Natural killer cell treated with Interleukin-12 subunit alpha and Interleukin-12 subunit beta and Interleukin-15 and Interleukin-18, amount 100 ng/mL, for 72 hours (primary cell): ENCODE measurements around the gene DCLK2. TPM values are rescaled to one million over a fixed set of nuclear protein-coding genes. Genes with fewer than 3 reads are reported as not detected.

ENCODE experiments used
- ATAC-seq, 2 donors: fragments of 150-1000 bp; cut with Tn5 transposase in 1 of 2; sonication (Bioruptor Pico), chemical (Tn5 transposase) in 1 of 2; 2 replicates each; pipeline ENCODE4 v1.10.0; 2021
- DNase-seq: peaks from one replicate; pipeline ENCODE4 v3.0.0; 2022; ENCODE audit warnings: low spot score
- H3K27ac Mint-ChIP-seq, 2 donors: 1 replicate in 1 of 2; 2 replicates in 1 of 2; pipeline ENCODE4 v1.8.0; 2022; ENCODE audit warnings: mixed read lengths in 2 of 2, mild to moderate bottlenecking in 1 of 2, moderate library complexity in 1 of 2
- H3K27me3 Mint-ChIP-seq, 2 donors: 1 replicate in 1 of 2; 2 replicates in 1 of 2; pipeline ENCODE4 v1.8.0; 2022; ENCODE audit warnings: mixed read lengths in 2 of 2
- H3K36me3 Mint-ChIP-seq: one replicate; pipeline ENCODE4 v1.8.0; 2022; ENCODE audit warnings: mixed read lengths
- H3K4me1 Mint-ChIP-seq, 2 donors: 1 replicate in 1 of 2; 2 replicates in 1 of 2; pipeline ENCODE4 v1.8.0; 2022; ENCODE audit warnings: low read depth in 2 of 2, mixed read lengths in 2 of 2, mild to moderate bottlenecking in 1 of 2
- H3K4me3 Mint-ChIP-seq: one replicate; pipeline ENCODE4 v1.8.0; 2022; ENCODE audit warnings: mixed read lengths
- H3K9me3 Mint-ChIP-seq: 2 replicates; pipeline ENCODE4 v1.8.0; 2022; ENCODE audit warnings: mixed read lengths
- total RNA-seq, 2 donors: library from RNA; stranded (reverse); gene quantifications; one replicate each; pipeline ENCODE4 v1.2.3, GENCODE V29; 2022

DCLK2 gene
- total RNA-seq, 2 donors from 2014 or later: 0.08 TPM; not detected in 1

DNA sequence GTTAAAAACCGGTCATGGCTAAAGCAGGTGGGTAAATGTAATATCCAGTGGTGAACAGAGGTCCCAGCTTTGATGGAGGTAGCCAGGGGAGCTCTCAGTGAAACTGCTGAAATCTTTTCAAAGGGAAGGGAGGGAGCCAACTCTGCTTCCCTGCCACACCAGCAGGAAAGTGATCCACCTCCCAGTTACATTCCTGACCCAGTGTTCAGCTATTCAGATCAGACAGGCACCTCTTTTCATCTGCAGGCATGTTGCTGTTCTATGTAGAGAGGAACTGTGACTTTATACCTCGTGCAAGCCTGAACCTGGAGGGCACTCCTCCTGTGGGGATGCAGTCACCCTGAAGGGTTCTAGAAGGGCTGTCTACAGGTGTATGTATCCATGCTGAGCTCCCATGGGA lies 37.6 kb downstream of the DCLK2 start:
- Mint-ChIP-seq H3K9me3 (peaks cover 10% of the 10 kb centered on the region), H3K27ac (no peak overlapping the region), H3K27me3 (peaks cover 0 to 7% of the 10 kb centered on the region in 2 donors), H3K36me3 (no peaks in the 10 kb centered on the region), H3K4me3 (no peak overlapping the region), H3K4me1 (no peaks in the 10 kb centered on the region)
- ATAC-seq (no peak), DNase-seq (no peak)

DNA sequence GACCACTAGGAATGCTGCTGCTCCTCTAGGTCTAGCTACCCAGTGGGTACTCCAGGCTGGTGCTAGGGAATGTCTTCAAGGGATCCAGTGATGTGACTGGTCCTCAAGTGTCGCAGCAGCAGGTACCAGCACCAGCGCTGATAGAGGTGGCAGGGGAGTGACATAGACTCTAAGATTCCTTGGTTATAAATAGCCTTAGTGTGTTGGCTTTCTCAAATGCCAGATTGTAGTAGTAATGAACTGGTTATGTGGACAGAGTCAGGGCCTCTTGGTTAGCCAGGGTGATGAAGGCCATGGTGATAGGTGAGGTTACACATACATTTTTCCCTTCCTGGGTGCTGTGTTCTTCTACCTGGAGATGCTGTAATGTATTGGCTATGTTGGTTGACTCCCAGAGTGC lies 38.3 kb downstream of the DCLK2 start:
- no peak overlapping the region for H3K27ac Mint-ChIP-seq
- ATAC-seq (no peak), DNase-seq (no peak)
- H3K9me3 Mint-ChIP-seq: peaks cover 12% of the 10 kb centered on the region
- H3K27me3 Mint-ChIP-seq: peaks cover 0 to 7% of the 10 kb centered on the region in 2 donors
- H3K36me3 Mint-ChIP-seq: no peaks in the 10 kb centered on the region
- no peaks in the 10 kb centered on the region for H3K4me1 Mint-ChIP-seq
- H3K4me3 Mint-ChIP-seq: no peak overlapping the region

DNA sequence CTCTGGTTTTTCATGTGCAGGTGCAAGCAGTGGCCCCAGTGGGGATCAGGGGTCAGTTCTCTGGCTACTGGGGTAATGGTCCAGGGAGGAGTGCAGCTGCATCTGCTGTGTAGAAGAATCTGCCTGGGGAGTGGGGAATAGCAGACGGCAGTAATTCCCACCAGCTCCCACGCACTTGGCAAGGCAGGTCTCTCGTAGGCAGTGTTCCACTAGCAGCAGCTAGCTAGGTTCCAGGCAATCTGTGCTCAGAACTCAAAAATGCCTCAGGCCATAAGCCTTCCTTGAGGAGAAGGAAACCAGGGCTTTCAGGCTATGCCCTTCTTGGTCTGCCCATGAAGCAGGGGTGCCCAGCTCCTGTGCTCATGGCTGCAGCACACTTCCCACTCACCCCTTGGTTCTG lies 38.8 kb downstream of the DCLK2 start:
- H3K27me3 Mint-ChIP-seq: peaks cover 0 to 7% of the 10 kb centered on the region in 2 donors
- H3K9me3 Mint-ChIP-seq: peaks cover 13% of the 10 kb centered on the region
- ATAC-seq: no peak
- no peaks in the 10 kb centered on the region for H3K36me3 Mint-ChIP-seq
- no peak overlapping the region for H3K27ac Mint-ChIP-seq
- no peak for DNase-seq
- no peaks in the 10 kb centered on the region for H3K4me1 Mint-ChIP-seq
- no peak overlapping the region for H3K4me3 Mint-ChIP-seq

DNA sequence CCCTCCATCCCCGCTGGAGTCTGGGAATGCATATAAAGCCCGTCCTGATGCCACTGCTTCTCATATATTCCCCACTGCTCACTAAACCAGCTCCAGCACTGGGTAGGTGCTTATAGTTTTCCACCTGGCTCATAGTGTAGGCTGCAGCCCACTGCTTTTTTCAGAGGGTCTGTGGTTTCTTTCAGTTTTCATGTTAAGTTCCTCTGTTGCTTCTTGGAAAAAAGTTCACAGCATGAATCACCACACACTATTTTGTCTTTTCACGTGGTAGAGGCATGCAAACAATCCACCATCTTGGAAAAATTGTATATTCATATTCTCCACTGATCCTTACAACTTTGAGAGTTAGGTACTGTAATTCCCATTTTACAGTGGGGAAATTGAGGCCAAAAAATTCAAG lies 39.4 kb downstream of the DCLK2 start:
- DNase-seq: no peak

DNA sequence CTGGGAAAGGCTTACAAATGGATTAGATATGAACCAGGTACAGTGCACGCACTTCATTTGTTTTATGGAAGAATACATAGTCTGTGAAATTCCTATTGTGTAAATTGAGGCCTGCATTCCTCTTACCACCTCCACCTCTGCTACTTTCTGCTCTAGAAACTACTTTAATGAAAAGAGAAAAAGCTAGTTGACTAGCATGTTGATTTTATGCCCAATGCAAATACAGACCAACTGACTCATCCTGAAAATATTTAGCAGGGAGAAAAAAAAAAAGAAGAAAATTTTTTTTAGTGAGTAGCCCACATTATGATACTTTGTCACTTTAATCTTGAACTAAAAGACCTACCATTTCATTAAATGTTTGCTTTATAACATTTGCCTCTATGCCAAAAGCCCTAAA lies 41.2 kb downstream of the DCLK2 start:
- ATAC-seq: no peak
- Mint-ChIP-seq H3K4me1 (no peaks in the 10 kb centered on the region), H3K36me3 (no peaks in the 10 kb centered on the region), H3K27me3 (peaks cover 0 to 4% of the 10 kb centered on the region in 2 donors), H3K4me3 (no peak overlapping the region), H3K9me3 (peaks cover 9% of the 10 kb centered on the region), H3K27ac (no peak overlapping the region)
- DNase-seq: no peak

More for the DNA sequence above, 39.4 kb downstream of the DCLK2 start:
- ATAC-seq: no peak
- Mint-ChIP-seq H3K27me3 (peaks cover 0 to 7% of the 10 kb centered on the region in 2 donors), H3K36me3 (no peaks in the 10 kb centered on the region), H3K9me3 (peaks cover 13% of the 10 kb centered on the region), H3K4me3 (no peak overlapping the region), H3K27ac (no peak overlapping the region), H3K4me1 (no peaks in the 10 kb centered on the region)

DNA sequence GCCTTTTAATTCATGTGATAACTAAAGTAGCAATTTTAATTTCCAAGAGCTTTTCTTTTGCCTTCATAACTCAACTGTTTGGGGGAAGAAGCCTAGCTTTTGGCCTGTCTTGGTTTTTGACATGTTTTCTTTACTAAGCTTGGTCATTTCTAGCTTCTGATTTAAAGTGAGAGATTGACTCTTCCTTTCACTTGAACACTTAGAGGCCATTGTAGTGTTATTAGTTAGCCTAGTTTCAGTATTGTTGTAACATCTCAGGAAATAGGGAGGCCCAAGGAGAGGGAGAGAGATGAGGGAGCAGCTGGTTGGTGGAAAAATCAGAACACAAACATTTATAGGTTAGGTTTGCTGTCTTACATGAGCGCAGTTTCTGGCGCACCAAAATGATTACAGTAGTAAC lies 44.8 kb downstream of the DCLK2 start:
- Mint-ChIP-seq H3K27me3 (peaks cover 0 to 4% of the 10 kb centered on the region in 2 donors), H3K36me3 (no peaks in the 10 kb centered on the region), H3K4me3 (no peak overlapping the region), H3K4me1 (peaks cover 0 to 5% of the 10 kb centered on the region in 2 donors), H3K9me3 (peaks cover 8% of the 10 kb centered on the region), H3K27ac (no peak overlapping the region)
- ATAC-seq (peak in 1 of 2 donors; percentile 46), DNase-seq (no peak)

DNA sequence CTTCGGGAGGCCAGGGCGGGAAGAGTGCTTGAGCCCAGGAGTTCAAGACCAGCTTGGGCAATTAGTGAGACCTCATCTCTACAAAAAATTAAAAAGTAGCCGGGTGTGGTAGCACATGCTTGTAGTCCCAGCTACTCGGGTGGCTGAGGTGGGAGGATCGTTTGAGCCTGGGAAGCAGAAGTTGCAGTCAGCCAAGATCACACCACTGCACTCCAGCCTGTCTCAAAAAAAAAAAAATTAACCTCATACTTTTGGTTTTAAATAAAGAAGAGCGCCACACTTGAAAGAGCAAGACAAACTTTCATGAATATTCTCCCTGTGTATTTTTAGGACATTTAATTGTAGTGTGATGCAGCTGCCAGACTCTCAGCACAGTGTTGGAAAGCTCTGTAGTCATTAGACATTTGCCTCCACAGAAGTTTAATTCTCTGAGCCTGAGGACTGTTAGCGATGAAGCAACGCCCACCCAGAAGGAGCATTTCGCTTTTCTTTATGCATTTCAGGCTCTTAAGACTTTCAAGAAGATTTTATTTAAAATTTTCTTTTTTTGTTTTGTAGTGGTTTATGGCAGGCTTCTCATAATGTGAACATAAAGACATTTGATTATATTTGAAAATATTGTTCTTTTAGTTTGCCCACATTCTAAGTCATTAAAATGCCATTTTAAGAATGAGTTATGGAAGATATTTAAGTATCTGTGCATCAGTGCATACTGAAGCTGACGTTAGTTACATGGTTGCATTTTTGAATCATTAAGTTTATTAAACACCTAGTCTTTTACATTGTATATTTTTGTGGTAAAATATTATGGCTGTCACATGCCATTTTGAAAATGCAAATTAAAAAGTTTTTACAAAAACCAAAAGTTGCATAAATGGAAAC lies 45.8 kb downstream of the DCLK2 start:
- ATAC-seq (no peak), DNase-seq (no peak)
- Mint-ChIP-seq H3K4me1 (peaks cover 0 to 5% of the 10 kb centered on the region in 2 donors), H3K9me3 (peaks cover 10% of the 10 kb centered on the region), H3K36me3 (no peaks in the 10 kb centered on the region), H3K4me3 (no peak overlapping the region), H3K27ac (no peak overlapping the region), H3K27me3 (peaks cover 0 to 7% of the 10 kb centered on the region in 2 donors)

DNA sequence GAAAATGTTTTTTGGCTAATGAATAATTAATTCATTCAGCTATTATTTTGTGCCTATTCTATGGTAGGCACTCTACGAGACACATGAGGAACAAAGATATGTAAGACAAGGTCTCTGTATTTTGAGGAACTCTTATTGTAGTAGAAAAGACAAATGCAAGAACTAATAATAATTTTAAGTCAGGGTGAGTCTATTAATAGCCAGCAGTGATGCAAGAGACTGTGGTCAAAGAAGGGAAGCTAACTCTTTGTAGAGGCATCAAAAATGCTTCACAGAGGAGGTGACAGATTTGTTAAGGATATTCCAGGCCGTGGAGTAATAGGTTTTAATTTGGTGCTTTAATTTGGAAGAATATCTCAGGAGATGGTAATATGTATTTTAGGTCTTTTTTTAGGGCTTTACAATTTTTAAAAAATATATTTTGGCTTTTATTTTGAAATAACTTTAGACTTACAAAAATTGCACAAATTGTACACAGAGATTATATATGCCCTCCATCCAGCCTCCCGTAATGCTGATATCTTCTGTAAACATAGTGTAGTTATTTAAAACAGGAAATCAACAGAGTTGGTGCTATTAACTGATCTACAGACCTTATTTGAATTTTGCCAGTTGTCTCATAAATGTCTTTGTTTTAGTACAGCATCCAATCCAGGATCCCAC lies 48.1 kb downstream of the DCLK2 start:
- H3K27me3 Mint-ChIP-seq: peaks cover 3 to 17% of the 10 kb centered on the region in 2 donors
- no peaks in the 10 kb centered on the region for H3K36me3 Mint-ChIP-seq
- H3K9me3 Mint-ChIP-seq: peaks cover 9% of the 10 kb centered on the region
- ATAC-seq (no peak), DNase-seq (no peak)
- H3K4me3 Mint-ChIP-seq: no peak overlapping the region
- H3K4me1 Mint-ChIP-seq: peaks cover 0 to 5% of the 10 kb centered on the region in 2 donors
- no peak overlapping the region for H3K27ac Mint-ChIP-seq

DNA sequence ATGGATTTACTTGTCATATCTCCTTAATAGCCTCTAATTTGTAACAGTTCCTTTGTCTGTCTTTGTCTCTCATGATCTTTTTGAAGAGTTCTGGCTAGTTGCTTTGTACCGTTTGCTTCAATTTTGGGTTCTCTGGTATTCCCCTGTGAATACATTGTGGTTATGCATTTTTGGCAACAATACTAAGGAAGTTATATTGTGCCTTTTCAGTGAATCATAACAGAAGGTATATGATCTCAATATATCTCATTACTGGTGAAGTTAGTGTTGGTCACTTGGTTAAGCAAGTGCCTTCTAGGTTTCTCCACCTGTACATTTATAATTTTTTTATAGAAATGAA lies 48.6 kb downstream of the DCLK2 start:
- H3K27ac Mint-ChIP-seq: no peak overlapping the region
- no peak for ATAC-seq
- peaks cover 7% of the 10 kb centered on the region for H3K9me3 Mint-ChIP-seq
- H3K27me3 Mint-ChIP-seq: peaks cover 3 to 17% of the 10 kb centered on the region in 2 donors
- no peaks in the 10 kb centered on the region for H3K36me3 Mint-ChIP-seq
- DNase-seq: no peak
- H3K4me3 Mint-ChIP-seq: no peak overlapping the region
- H3K4me1 Mint-ChIP-seq: peaks cover 0 to 5% of the 10 kb centered on the region in 2 donors

DNA sequence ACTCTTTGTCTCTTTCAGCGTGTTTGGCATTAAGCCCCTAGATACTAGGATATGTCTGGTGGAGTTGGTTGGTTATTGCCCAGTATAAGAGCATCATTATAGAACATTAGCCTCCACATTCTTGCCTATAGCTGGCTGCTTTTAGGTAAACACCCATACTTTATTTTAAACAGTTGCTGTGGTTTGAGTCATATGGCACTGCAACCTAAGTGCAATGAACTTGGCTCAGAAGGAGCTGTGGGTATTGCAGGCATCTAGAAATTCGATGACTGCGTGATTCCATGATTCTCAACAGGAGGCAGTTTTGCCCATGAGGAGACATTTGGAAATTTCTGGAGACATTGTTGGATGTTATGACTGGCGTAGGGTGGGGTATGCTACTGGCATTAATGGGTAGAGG lies 49.5 kb downstream of the DCLK2 start:
- DNase-seq (no peak), ATAC-seq (no peak)

DNA sequence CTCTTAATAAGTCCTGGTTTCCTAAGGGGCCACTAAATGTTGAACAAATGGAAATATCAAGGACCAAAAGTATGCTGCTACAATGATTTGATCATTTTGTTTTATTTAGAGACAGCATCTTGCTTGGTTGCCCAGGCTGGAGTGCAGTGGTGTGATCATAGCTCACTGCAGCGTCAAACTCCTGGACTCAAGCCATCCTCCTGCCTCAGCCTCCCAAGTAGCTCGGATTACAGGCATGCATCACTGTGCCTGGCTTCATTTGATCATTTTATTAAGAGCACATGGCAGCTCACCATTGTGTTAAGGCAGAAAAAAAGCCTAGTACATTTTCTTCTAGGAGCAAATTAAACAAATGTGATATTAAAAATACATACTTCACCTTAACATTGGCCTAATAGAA lies 52.7 kb downstream of the DCLK2 start:
- ATAC-seq: no peak
- no peaks in the 10 kb centered on the region for H3K36me3 Mint-ChIP-seq

More for the DNA sequence above, 49.5 kb downstream of the DCLK2 start:
- H3K9me3 Mint-ChIP-seq: peaks cover 7% of the 10 kb centered on the region
- no peak overlapping the region for H3K27ac Mint-ChIP-seq
- H3K36me3 Mint-ChIP-seq: no peaks in the 10 kb centered on the region
- H3K27me3 Mint-ChIP-seq: peaks cover 3 to 17% of the 10 kb centered on the region in 2 donors
- H3K4me1 Mint-ChIP-seq: peaks cover 0 to 5% of the 10 kb centered on the region in 2 donors
- H3K4me3 Mint-ChIP-seq: no peak overlapping the region

DNA sequence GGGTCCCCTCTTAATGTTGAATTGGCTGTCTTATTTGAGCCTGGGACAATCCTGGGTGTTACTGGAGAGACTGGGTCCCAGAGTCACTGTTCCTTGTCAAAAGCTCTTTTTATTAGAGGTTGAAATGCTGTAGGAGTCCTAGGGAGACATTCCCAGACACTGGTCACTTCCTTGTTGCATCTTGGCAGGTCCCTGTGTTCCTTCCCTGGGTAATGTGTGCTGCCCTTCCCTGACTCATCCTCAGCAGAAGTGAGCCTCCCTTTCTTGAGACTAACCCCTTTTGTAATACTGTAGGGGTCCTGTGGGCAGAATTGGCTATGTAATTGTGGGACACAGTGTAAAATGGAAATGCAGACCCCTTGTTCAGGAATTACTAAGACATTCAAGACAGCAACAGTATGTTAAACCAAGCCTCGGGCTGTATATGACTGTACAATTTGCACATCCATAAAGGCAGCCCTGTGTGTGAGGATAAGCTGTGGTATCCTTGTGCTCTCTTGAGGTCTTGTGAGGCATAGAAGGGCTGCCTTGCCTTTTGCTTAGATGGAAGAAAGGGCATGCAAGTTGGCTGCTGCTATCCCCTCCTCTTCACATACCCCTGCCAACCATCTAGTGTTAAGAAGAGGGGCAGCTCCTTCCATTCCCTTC lies 53.5 kb downstream of the DCLK2 start:
- ATAC-seq: peak; percentile 6 to 9

More for the DNA sequence above, 52.7 kb downstream of the DCLK2 start:
- peaks cover 0 to 5% of the 10 kb centered on the region in 2 donors for H3K4me1 Mint-ChIP-seq
- H3K9me3 Mint-ChIP-seq: peaks cover 4% of the 10 kb centered on the region
- H3K4me3 Mint-ChIP-seq: no peak overlapping the region
- H3K27me3 Mint-ChIP-seq: peaks cover 7 to 35% of the 10 kb centered on the region in 2 donors
- no peak for DNase-seq
- H3K27ac Mint-ChIP-seq: no peak overlapping the region

DNA sequence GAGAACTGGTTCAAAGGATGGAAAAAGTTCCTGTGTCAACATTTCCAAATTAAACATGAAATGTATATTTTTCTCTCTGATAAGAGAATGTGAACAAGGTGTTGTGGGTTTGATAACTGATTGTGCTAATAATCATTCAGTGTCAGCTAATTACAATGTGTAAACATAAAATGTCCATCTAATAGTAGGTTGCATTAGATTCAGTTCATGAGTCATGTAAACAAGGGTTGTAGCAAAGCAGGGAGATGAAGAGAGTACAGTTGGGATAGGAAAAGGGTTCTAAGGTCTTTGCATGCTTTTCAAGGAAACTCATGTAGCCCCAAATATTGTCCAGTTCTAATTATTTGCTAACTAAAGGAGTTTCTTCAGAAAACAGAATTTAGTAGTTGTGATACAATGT lies 55.4 kb downstream of the DCLK2 start:
- H3K4me1 Mint-ChIP-seq: no peaks in the 10 kb centered on the region
- H3K9me3 Mint-ChIP-seq: no peaks in the 10 kb centered on the region
- no peaks in the 10 kb centered on the region for H3K36me3 Mint-ChIP-seq
- H3K27ac Mint-ChIP-seq: no peak overlapping the region
- no peak overlapping the region for H3K4me3 Mint-ChIP-seq
- ATAC-seq: no peak
- H3K27me3 Mint-ChIP-seq: peaks cover 7 to 30% of the 10 kb centered on the region in 2 donors
- no peak for DNase-seq

More for the DNA sequence above, 53.5 kb downstream of the DCLK2 start:
- no peak overlapping the region for H3K27ac Mint-ChIP-seq
- no peak for DNase-seq
- no peak overlapping the region for H3K4me3 Mint-ChIP-seq
- no peaks in the 10 kb centered on the region for H3K36me3 Mint-ChIP-seq
- peaks cover 7 to 37% of the 10 kb centered on the region in 2 donors for H3K27me3 Mint-ChIP-seq
- H3K4me1 Mint-ChIP-seq: peaks cover 0 to 3% of the 10 kb centered on the region in 2 donors
- H3K9me3 Mint-ChIP-seq: peaks cover 4% of the 10 kb centered on the region
